Lower leg skin (tissue), 3 donors: Measurements from ENCODE around the gene DLD.

Experiments used
- CTCF ChIP-seq, 3 donors: fragments of 450-650 bp; IDR thresholded peaks; one replicate each; pipeline ENCODE4 v1.5.1; 2016; ENCODE audit warnings: antibody characterized with exemption in 3 of 3, mild to moderate bottlenecking in 3 of 3, moderate library complexity in 2 of 3
- POLR2A ChIP-seq, 2 donors: fragments of 450-650 bp; IDR thresholded peaks; one replicate each; pipeline ENCODE4 v1.6.1; 2016 to 2017; ENCODE audit warnings: antibody characterized with exemption in 2 of 2, mild to moderate bottlenecking in 1 of 2, moderate library complexity in 1 of 2

- TF ChIP-seq CTCF (IDR thresholded peaks at IDR 0.05) (no peak), POLR2A (IDR thresholded peaks at IDR 0.05) (no peak)
Observed at GRCh38 chr7:107842213-107842612, 48.8 kb upstream of the DLD start.
